Caco-2 (cell line): ENCODE measurements around the gene WDFY4. TPM values are rescaled to one million over a fixed set of nuclear protein-coding genes. Genes with fewer than 3 reads are reported as not detected.

ENCODE experiments used
- BruUV-seq: library from RNA; stranded (reverse); fragments of 400-500 nt; replicated peaks from 2 replicates; lab custom pipeline; 2021; lab: Mats Ljungman, UMichigan
- CTCF ChIA-PET: fragments of 300-600 bp; sonication (Branson Sonifier 250); formaldehyde crosslinking; loops from one replicate; lab custom pipeline; 2022; ENCODE audit warnings: antibody characterized with exemption; lab: Charles Lee
- POLR2A ChIA-PET: fragments of 300-600 bp; sonication (Branson Sonifier 250); formaldehyde crosslinking; loops from one replicate; lab custom pipeline; 2022; ENCODE audit warnings: antibody characterized with exemption; lab: Charles Lee
- DNase-seq, 2 experiments: peaks; one replicate each; pipeline versions ENCODE4 v3.0.0 to v3.0.0-alpha.2; 2020 to 2022
- H3K27me3 ChIP-seq: replicated peaks from 2 replicates; pipeline ENCODE4 v1.6.0; 2011; ENCODE audit warnings: low read length; ENCODE audit not compliant: control insufficient read depth, insufficient read depth
- H3K36me3 ChIP-seq: 2 replicates; pipeline ENCODE4 v1.5.1; 2011; ENCODE audit warnings: low read length; ENCODE audit not compliant: control insufficient read depth, insufficient read depth
- H3K4me1 ChIP-seq: fragments of 250-450 bp; sonication (Bioruptor Pico); 2 replicates; pipeline ENCODE4 v1.5.1; 2020; ENCODE audit warnings: mild to moderate bottlenecking
- H3K4me3 ChIP-seq: 2 replicates; pipeline ENCODE4 v1.5.1; 2011; ENCODE audit warnings: low read depth, mild to moderate bottlenecking, control low read depth, low read length
- H3K9me3 ChIP-seq: fragments of 250-450 bp; sonication (Bioruptor Pico); 2 replicates; pipeline ENCODE4 v1.5.1; 2020; ENCODE audit warnings: mild to moderate bottlenecking, moderate library complexity
- H3K27ac Mint-ChIP-seq: one replicate; pipeline ENCODE4 v1.8.0; 2022; ENCODE audit warnings: mixed read lengths; ENCODE audit not compliant: unreplicated experiment
- H3K27me3 Mint-ChIP-seq: one replicate; pipeline ENCODE4 v1.8.0; 2022; ENCODE audit warnings: mixed read lengths; ENCODE audit not compliant: insufficient read depth, unreplicated experiment
- H3K36me3 Mint-ChIP-seq: one replicate; pipeline ENCODE4 v1.8.0; 2022; ENCODE audit warnings: mild to moderate bottlenecking, mixed read lengths; ENCODE audit not compliant: insufficient read depth, unreplicated experiment
- H3K4me1 Mint-ChIP-seq: one replicate; pipeline ENCODE4 v1.8.0; 2022; ENCODE audit warnings: low read depth, mixed read lengths; ENCODE audit not compliant: unreplicated experiment
- H3K4me3 Mint-ChIP-seq: one replicate; pipeline ENCODE4 v1.8.0; 2022; ENCODE audit warnings: mild to moderate bottlenecking, moderate library complexity, mixed read lengths; ENCODE audit not compliant: unreplicated experiment
- H3K9me3 Mint-ChIP-seq: one replicate; pipeline ENCODE4 v1.8.0; 2022; ENCODE audit warnings: mixed read lengths; ENCODE audit not compliant: unreplicated experiment
- intact Hi-C: fragments of 100-400 bp; cut with micrococcal nuclease; formaldehyde crosslinking; loops from one replicate; pipeline ENCODE4 v1.10.0; 2022; ENCODE audit not compliant: unreplicated experiment
- total RNA-seq: library from RNA; stranded (reverse); gene quantifications from 2 replicates; pipeline ENCODE4 v1.2.3, GENCODE V29; 2022
- TF ChIP-seq, protein P1 (sequence below), 2 experiments: fragments of 200-600 bp in 1 of 2; IDR thresholded peaks; 1 replicate in 1 of 2; 2 replicates in 1 of 2; pipeline versions ENCODE4 v1.5.1 to v1.8.0; 2011 to 2022; ENCODE audit warnings: antibody characterized with exemption in 1 of 2, control low read depth in 1 of 2, inconsistent platforms in 1 of 2, low read depth in 1 of 2, low read length in 1 of 2, mild to moderate bottlenecking in 1 of 2, moderate library complexity in 1 of 2; ENCODE audit not compliant: insufficient read depth in 1 of 2, severe bottlenecking in 1 of 2, unreplicated experiment in 1 of 2

The WDFY4 gene
- total RNA-seq, 1 experiment from 2014 or later = not detected

DNA sequence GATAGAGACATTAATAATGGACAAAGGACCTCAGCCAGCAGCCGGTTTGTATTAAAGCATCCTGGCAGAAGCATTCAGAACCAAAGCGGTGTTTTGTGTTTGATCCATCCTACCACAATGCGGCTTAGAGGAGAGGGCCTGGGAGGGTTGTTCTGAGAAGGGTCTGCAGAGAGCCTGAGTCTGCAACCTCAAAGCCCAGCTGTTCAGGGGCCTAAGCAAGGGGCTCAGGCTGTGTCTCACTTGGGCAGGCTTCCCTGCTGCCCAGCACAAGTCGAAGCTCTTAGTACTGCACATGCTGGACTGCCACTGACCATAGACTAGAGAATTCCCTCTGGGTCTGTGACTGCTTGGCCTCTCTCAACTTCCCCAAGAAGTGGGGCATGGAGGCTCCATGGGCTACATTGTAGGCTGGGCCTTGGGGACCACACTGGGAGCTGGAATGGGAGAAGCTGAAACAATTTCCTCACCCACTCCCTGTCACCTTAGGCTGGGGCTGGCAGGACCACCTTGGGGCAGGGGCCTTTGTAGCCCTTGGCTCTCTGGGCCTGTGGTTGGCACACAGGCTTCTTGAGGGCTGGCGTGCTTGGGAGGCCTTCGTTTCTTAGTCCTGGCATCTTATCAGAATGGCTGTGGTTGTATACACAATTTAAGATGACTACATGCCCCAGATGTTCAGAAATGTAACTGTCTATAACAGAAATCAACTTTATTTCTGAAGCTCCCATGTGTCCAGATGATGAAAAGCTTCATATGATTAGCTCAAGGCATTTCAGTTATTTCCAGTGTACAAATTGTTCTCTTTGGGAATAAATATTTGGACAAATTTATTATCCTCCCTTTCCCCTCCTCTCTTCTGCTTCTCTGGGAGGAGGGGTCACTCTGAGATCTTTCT lies 210.5 kb downstream of the WDFY4 start:
- no TSS peak for BruUV-seq
- Histone ChIP-seq H3K4me1 (no peaks in the 10 kb centered on the region), H3K4me3 (no peak overlapping the region), H3K27me3 (peaks cover 3% of the 10 kb centered on the region; the same call in 1 of the 2 replicates), H3K9me3 (no peaks in the 10 kb centered on the region), H3K36me3 (no peaks in the 10 kb centered on the region)
- CTCF ChIA-PET = no interaction called here
- Mint-ChIP-seq H3K4me1 (no peaks in the 10 kb centered on the region), H3K36me3 (no peaks in the 10 kb centered on the region), H3K4me3 (no peak overlapping the region), H3K27me3 (peaks cover 16% of the 10 kb centered on the region), H3K27ac (no peak overlapping the region), H3K9me3 (no peaks in the 10 kb centered on the region)
- DNase-seq = no peak
- intact Hi-C loops = no loop called here
- POLR2A ChIA-PET = no interaction called here
- TF ChIP-seq, protein P1, sequence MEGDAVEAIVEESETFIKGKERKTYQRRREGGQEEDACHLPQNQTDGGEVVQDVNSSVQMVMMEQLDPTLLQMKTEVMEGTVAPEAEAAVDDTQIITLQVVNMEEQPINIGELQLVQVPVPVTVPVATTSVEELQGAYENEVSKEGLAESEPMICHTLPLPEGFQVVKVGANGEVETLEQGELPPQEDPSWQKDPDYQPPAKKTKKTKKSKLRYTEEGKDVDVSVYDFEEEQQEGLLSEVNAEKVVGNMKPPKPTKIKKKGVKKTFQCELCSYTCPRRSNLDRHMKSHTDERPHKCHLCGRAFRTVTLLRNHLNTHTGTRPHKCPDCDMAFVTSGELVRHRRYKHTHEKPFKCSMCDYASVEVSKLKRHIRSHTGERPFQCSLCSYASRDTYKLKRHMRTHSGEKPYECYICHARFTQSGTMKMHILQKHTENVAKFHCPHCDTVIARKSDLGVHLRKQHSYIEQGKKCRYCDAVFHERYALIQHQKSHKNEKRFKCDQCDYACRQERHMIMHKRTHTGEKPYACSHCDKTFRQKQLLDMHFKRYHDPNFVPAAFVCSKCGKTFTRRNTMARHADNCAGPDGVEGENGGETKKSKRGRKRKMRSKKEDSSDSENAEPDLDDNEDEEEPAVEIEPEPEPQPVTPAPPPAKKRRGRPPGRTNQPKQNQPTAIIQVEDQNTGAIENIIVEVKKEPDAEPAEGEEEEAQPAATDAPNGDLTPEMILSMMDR (IDR thresholded peaks at IDR 0.05; ENCODE audit: insufficient read depth in 1 of 2, low read depth in 1 of 2, low read length in 1 of 2, severe bottlenecking in 1 of 2, unreplicated experiment in 1 of 2) = no peak

DNA sequence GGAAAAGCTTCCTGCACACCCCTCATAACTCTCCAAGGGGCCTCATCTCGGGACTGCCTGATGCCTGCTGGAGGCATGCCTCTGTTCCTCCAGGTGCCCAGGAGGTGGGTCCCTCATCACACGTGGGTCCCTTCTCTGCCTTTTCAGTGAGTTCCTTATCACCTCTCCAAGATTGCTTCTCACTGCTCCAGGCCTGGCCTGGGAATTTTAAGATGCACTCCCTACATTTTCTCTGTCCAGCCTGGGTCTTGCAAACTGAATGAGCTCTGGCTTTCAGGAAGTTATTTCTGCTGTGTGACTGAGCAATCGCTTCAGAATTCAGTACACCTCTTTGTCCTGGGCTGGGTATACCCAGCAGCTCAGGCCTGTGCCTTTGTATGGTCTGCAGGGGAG lies 211.1 kb downstream of the WDFY4 start:
- Mint-ChIP-seq H3K4me3 (no peak overlapping the region), H3K36me3 (no peaks in the 10 kb centered on the region)
- POLR2A ChIA-PET = no interaction called here

DNA sequence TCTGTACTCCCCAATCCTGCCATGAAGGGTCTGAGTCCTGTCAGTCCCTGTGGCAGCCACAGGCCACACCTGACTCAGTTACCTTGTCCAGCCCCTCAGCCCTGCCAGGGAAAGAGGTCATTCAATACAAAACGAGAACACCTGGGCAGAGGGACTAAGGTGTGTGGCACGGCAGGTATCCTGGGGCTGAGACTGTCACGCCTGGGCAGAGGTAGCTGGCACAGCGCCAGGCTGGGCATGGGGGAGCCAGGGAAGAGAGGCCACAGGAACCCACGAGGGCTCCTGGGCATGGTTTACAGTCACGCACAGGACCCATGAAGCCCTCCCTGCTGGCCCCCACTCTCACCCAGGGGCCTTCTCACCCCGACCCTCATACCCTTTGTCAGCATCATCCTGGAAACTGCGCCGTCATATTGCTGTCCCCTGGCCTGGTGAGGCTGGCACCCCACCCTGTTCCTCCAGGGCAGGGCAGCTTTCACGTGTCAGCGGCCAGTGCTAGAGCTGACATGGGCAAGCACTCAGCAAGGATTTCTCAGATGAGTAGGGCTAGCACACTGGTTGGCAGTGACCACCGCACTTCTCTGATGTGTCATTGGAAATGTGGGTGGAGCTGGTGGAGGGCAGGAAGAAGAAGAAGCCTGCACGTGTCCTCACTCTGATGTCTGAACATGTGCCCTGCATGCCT lies 212.2 kb downstream of the WDFY4 start:
- no peaks in the 10 kb centered on the region for H3K9me3 Mint-ChIP-seq
- H3K27ac Mint-ChIP-seq = no peak overlapping the region
- Histone ChIP-seq H3K4me3 (no peak overlapping the region), H3K4me1 (no peaks in the 10 kb centered on the region), H3K27me3 (peaks cover 1% of the 10 kb centered on the region; the same call in 1 of the 2 replicates), H3K36me3 (no peaks in the 10 kb centered on the region), H3K9me3 (no peaks in the 10 kb centered on the region)
- no peaks in the 10 kb centered on the region for H3K36me3 Mint-ChIP-seq
- CTCF ChIA-PET = no interaction called here
- TF ChIP-seq, protein P1 (IDR thresholded peaks at IDR 0.05; ENCODE audit: insufficient read depth in 1 of 2, low read depth in 1 of 2, low read length in 1 of 2, severe bottlenecking in 1 of 2, unreplicated experiment in 1 of 2) = no peak
- DNase-seq = no peak
- no peaks in the 10 kb centered on the region for H3K4me1 Mint-ChIP-seq
- no peak overlapping the region for H3K4me3 Mint-ChIP-seq
- intact Hi-C loops = no loop called here
- BruUV-seq = no TSS peak
- peaks cover 20% of the 10 kb centered on the region for H3K27me3 Mint-ChIP-seq
- POLR2A ChIA-PET = no interaction called here

More for the DNA sequence above, 211.1 kb downstream of the WDFY4 start:
- DNase-seq = no peak
- Histone ChIP-seq H3K4me3 (no peak overlapping the region), H3K9me3 (no peaks in the 10 kb centered on the region), H3K27me3 (peaks cover 1% of the 10 kb centered on the region; the same call in 1 of the 2 replicates), H3K4me1 (no peaks in the 10 kb centered on the region), H3K36me3 (no peaks in the 10 kb centered on the region)
- no peaks in the 10 kb centered on the region for H3K9me3 Mint-ChIP-seq
- H3K4me1 Mint-ChIP-seq = no peaks in the 10 kb centered on the region
- BruUV-seq = no TSS peak
- no peak overlapping the region for H3K27ac Mint-ChIP-seq
- TF ChIP-seq, protein P1 (IDR thresholded peaks at IDR 0.05; ENCODE audit: insufficient read depth in 1 of 2, low read depth in 1 of 2, low read length in 1 of 2, severe bottlenecking in 1 of 2, unreplicated experiment in 1 of 2) = no peak
- CTCF ChIA-PET = no interaction called here
- peaks cover 17% of the 10 kb centered on the region for H3K27me3 Mint-ChIP-seq
- intact Hi-C loops = no loop called here
